HG03571 (cell line): ENCODE results near the gene PANX2.
"Not testable (repeated sequence)": the region's sequence is repeated elsewhere in the genome, so short reads cannot be mapped to it uniquely, and the experiment has no call there.

Experiments
- ATAC-seq: cut with Tn5 transposase; IDR thresholded peaks from one replicate; pipeline ENCODE4 v1.9.1; 2021; ENCODE audit not compliant: unreplicated experiment

The PANX2 gene

GRCh38 chr22:50197856-50198623, 27.5 kb downstream of the PANX2 start:
- ATAC-seq, result no peak

DNA sequence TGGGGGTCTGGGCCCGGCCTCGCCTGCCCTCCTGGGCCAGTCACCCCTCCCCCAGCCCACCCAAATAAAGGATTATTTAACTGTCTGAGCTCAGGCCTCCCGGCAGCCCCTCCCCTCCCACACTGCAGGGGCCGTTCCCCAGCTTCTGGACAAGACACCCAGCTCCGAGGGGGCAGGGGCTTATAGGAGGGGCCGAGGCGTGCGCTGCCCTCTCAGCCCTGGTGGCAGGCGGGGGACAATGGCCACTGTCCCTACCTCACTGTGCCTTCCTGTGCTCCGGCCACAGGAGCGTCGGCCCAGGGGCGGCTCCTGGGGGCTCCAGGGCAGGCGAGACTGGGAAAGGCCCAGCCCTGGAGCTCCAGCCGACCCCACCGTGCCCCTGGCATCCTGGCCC, 28.1 kb downstream of the PANX2 start:
- ATAC-seq, result no peak

GRCh38 chr22:50199251-50199721, 28.8 kb downstream of the PANX2 start:
- ATAC-seq, result no peak

DNA sequence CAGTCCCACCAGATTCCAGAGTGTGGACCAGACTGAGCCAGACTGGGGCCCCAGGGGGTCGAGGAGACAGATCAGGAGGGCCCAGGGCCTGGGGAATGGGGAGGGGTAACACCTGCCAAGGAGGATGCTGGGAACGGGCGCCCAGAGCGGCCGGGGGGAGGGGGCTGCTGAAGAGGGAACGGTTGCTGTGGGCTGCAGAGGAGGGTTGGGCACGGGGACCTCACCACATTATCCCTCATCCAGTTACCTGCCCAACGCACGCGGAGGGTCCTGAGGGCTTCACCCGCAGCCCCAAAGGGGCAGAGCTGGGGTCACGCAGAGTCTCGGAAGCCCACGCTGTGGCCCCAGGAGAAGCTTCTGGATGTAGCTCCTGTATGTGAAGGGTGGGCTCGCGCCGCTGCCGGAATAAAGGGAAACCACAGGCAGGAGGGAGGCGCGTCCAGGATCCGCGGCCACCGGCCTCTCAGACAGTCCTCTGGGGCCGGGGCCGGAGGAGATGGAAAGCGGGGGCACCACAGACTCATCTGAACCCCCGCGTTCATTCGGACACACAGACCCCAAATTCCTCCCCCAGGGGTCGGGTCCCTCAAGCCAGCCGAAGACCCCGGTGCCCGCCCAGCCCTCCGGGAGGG, 29.4 kb downstream of the PANX2 start:
- no peak for ATAC-seq

DNA sequence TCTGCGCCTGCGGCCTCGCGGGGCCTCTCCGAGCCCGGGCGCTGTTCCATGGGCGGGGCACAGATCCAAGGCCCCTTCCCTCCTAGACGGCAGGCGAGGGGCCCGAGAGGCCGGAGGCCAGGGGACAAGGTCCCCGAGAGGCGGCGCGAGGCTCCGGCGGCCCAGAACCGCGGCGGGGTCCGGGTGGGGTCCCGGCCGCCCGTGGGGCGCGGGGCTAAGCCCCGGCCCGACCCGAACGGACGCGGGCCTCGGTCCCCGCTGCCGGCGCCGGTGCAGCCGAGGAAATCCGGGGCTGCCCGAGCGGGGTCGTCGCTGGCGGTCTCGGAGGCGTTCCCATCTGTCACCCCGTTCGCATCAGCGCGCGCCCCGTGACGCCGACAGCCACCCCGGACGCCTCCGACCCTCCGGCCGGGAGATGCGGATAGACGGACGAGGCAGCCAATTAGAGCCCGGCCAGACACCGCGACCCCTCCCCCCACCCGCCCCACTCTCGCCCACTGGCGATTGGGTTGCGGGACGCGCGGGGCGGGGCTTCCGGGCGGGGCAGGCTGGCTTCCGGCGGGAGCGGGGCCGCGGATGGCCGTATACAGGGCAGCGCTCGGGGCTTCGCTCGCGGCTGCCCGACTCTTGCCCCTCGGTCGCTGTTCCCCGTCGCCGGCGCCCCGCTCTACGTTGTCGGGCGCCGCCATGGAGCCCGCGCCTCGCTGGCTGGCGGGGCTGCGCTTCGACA, 30.1 kb downstream of the PANX2 start, which contains the start of gene SELENOO:
SELENOO (plus strand) TSS at position 551 of the 730 bp plus-strand sequence; CDS start at position 577, 26 bp downstream.
- peak; percentile 60 for ATAC-seq

DNA sequence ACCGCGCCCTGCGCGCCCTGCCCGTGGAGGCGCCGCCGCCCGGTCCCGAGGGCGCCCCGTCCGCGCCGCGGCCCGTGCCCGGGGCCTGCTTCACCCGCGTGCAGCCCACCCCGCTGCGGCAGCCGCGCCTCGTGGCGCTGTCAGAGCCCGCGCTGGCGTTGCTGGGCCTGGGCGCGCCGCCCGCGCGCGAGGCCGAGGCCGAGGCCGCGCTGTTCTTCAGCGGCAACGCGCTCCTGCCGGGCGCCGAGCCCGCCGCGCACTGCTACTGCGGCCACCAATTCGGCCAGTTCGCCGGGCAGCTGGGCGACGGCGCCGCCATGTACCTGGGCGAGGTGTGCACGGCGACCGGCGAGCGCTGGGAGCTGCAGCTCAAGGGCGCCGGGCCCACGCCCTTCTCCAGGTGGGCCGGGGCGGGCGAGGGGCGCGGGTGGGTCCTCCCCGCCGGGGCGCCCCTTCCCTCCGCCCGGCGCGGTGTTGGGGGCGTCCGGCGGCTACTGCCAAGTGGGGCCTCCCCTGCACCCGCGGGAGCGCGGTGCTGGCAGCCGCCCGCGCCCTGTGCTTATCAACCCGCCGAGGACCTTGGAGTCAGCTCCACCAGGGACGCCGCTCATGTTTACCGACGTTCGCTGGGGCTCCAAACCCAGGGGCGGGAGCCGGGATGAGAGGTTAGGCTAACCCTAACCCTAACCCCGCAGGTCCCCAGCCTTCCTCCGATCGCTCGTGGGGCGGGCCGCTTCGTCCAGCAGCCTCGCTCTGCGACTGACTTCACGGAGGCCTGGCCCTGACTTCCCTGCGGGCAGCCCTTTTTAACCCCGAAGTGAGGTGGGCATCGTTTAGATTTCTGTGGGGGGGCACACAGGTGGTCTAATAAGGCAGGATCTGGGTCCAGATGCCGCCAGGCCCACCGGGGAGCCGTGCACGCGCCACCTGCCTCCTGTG, 30.9 kb downstream of the PANX2 start:
- peak; percentile 12 for ATAC-seq

GRCh38 chr22:50202130-50202666, 31.7 kb downstream of the PANX2 start:
- no peak for ATAC-seq

- no peak for ATAC-seq
These were observed 32.8 kb downstream of the PANX2 start for GRCh38 chr22:50203288-50203687.

GRCh38 chr22:50204571-50204970, 34.0 kb downstream of the PANX2 start:
- no peak for ATAC-seq

- not testable (repeated sequence) for ATAC-seq
These were observed 34.5 kb downstream of the PANX2 start for GRCh38 chr22:50204998-50205397.

DNA sequence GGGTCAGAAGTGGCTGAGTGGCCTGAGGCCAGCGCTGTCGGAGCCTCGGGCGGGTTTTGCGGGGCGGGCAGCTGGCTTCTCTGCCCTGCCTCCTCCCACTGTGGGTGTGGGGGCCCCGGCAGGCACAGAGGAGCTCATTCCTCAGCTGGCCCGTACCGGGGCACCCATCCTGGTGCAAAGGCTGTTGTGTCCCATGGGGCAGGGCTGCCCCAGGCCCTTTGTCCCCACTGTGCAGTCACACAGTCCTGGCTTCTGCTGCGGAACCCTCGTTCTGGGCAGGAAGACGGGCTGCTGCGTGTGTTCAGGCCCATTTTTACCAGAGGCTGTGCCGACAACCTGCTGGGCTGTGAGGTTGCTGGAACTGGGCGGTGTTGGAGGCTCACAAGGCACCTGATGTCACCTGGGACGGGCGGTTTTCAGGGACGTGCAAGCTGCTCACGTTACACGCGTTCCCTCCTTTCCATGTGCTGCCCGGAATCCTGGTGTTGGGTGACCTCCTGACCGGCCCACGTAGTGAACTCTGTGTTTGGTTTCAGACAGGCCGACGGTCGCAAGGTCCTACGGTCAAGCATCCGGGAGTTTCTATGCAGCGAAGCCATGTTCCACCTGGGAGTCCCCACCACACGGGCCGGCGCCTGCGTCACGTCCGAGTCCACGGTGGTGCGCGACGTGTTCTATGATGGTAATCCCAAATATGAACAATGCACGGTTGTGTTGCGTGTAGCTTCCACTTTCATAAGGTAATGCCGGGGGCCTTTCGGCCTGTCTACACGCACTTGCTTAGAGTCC, 35.4 kb downstream of the PANX2 start:
- no peak for ATAC-seq

DNA sequence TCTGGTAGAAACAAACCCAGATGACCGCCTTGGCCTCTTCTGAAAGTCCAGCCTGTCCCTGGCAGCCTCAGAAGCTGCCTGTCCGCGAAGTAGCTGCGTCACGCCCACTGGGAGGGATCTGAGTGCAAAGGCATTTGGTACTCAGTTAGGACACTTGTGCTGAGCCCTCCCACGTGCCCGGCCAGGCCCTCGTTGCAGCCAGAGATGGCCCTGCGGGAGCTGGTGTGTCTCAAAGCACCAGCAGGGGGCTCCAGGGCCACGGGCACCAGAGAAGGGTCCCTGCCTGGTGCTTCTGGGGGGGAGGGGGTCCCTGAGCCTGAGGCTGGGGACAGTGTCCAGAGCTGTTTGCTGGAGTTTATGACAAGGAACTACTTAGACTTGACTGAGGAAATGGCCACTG, 36.1 kb downstream of the PANX2 start:
- no peak for ATAC-seq

GRCh38 chr22:50207383-50208140, 37.0 kb downstream of the PANX2 start:
- no peak for ATAC-seq

DNA sequence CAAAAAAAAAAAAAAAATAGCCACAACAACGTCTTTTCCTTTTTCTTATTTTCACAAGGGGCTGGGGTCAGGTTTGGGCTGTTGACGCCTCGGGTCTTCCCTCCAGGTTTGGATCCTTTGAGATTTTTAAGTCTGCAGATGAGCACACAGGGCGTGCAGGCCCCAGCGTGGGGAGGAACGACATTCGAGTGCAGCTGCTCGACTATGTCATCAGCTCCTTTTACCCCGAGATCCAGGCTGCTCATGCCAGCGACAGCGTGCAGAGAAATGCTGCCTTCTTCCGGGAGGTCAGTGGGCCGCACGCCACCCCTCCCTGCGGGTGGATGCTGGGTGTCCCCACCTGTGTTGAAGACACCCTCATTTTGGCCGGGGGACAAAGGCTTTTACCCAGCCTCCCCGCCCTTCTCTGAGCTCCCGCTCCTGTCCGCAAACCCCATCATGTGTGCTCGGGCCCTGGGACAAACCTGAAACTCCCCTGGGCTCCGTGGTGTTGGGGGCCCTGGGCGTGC, 38.0 kb downstream of the PANX2 start:
- no peak for ATAC-seq

DNA sequence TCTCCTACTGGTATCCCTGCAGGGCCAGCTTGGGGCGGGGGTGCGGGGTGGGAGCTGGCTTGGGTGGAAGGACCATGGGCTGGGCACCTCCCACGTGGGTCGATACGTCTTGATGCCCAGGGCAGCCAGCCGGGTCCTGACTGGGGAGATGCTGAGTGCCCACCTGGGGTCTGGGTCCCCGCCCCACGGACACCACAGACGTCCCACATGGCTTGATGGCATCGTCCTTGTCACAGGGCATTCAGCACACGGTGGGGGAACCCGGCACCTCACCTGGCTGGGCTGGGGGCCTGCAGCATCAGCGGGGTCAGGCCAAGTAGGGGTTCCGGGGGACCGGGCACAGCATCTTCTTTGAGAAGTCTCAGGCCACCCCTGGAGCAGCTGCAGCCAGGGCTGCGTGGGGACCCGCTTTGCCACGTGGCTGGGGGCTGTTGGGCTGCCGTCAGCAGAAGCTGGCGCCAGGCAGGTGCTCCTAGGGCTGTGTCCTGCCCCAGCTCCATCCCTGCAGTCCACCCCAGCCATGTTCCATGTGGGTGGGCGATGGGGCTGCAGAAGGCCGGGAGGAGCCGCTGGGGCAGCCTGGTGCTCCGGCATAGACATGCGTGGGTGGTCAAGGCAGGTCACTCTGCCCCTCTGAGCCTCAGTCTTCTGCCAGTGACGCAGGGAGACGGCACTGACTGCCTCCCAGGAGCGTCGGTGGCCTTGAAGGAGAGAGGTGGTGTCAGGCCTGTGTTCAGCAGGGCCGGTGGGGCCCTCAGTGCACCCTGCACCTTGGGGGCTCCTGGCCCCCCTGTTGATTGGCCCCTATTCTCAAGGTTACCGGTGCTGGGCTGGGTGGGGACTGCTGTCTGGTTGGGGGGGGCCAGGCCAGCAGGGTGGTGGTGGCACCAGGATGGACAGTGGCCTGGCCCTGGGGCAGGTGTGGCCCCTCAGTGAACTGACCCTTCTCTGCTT, 38.7 kb downstream of the PANX2 start:
- ATAC-seq, result no peak

DNA sequence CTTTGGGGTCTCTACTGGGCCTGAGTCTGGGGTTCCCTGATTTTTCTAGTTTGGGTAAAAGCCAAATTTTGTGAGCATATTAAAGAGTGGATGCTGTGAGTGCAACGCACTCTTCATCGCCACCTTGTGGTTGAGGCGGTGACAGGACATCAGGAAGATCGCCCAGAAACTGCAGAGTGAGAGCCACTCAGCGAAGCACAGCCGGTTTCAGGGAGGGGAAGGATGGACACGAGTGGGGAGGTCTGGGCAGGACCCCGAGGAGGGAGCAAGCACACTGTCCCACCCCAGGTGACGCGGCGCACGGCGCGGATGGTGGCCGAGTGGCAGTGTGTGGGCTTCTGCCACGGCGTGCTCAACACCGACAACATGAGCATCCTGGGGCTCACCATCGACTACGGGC, 39.4 kb downstream of the PANX2 start:
- ATAC-seq, result no peak

DNA sequence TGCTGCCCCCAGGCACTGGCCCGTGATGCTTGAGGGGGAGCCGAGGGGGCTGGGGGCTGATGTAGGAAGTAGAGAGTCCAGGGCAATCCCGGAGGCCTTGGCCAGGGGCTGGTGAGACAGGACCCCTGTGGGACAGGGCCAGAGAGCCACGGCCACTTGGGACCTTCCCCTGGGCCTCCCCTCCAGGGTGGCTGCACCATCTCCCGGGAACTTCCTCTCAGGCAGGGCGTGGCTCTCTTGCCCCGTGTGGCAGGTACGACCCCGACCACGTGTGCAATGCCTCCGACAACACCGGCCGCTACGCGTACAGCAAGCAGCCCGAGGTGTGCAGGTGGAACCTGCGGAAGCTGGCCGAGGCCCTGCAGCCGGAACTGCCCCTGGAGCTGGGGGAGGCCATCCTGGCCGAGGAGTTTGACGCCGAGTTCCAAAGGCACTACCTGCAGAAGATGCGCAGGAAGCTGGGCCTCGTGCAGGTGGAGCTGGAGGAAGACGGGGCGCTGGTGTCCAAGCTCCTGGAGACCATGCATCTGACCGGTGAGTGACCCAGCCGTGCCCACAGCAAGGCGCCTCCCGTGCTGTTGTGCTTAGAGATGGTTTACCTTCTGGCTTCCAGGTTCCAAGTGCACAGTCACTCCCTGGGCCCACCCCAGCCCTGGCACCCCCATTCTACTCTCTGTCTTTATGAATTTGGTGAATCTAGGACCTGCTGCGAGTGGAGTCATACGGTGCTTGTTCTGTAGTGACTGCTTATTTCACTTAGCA, 40.0 kb downstream of the PANX2 start:
- no peak for ATAC-seq
